Right lobe of liver (tissue), 4 donors: ENCODE measurements around the gene KCNQ1.

Source experiments
- POLR2A ChIP-seq: fragments of 450-650 bp; IDR thresholded peaks from one replicate; pipeline ENCODE4 v1.6.1; 2017; ENCODE audit warnings: antibody characterized with exemption, mild to moderate bottlenecking
- TF ChIP-seq, protein P1 (sequence below), 4 donors: fragments of 200-600 bp in 3 of 4; fragments of 450-650 bp in 1 of 4; IDR thresholded peaks; one replicate each; pipeline versions ENCODE4 v1.5.1 to v1.8.0; 2016 to 2022; ENCODE audit warnings: antibody characterized with exemption in 4 of 4, mild to moderate bottlenecking in 2 of 4
- donor health status: DM: no; HTN: no; CAD: no.
- donor health status: DM: no; HTN: no; CAD: no.
- donor health status: DM: no; HTN: yes; CAD: no.

DNA sequence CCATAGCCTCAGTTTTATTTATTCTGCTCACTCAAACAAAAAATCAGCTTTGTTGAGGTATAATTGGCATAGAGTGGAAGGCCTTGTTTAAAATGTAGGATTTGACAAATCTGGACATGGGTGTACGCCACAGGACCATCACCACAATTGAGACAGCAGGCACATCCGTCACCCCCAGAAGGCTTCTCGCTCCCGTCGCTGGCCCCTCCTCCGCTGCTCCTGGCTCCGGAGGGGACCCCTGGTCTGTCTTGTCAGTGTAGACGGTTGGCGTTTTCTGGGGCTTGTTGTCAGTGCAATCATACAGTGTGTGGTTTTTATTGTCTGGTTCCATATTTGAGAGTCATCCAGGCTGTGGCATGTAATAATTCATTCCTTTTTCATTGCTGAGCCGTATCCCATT is 97.6 kb downstream of the KCNQ1 start:
- TF ChIP-seq, protein P1, sequence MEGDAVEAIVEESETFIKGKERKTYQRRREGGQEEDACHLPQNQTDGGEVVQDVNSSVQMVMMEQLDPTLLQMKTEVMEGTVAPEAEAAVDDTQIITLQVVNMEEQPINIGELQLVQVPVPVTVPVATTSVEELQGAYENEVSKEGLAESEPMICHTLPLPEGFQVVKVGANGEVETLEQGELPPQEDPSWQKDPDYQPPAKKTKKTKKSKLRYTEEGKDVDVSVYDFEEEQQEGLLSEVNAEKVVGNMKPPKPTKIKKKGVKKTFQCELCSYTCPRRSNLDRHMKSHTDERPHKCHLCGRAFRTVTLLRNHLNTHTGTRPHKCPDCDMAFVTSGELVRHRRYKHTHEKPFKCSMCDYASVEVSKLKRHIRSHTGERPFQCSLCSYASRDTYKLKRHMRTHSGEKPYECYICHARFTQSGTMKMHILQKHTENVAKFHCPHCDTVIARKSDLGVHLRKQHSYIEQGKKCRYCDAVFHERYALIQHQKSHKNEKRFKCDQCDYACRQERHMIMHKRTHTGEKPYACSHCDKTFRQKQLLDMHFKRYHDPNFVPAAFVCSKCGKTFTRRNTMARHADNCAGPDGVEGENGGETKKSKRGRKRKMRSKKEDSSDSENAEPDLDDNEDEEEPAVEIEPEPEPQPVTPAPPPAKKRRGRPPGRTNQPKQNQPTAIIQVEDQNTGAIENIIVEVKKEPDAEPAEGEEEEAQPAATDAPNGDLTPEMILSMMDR (IDR thresholded peaks at IDR 0.05), result no peak
- TF ChIP-seq POLR2A, result no peak
